A549 (cell line): Measurements from ENCODE around the gene UCP3. TPM values are rescaled to one million over a fixed set of nuclear protein-coding genes. Genes with fewer than 3 reads are reported as not detected.
A peak's percentile ranks its signal among the peaks of the same experiment; 100 is the strongest.

Source experiments
- ATAC-seq, 2 experiments: fragments of 200-7000 bp in 1 of 2; fragments of >200 bp in 1 of 2; cut with Nextera tagmentation in 1 of 2; cut with Tn5 transposase in 1 of 2; 3 replicates each; pipeline versions ENCODE4 v1.8.0 to v1.9.1; 2018 to 2020; ENCODE audit warnings: mild to moderate bottlenecking in 1 of 2, moderate library complexity in 1 of 2
- CTCF ChIA-PET: fragments of 300-600 bp; sonication (Branson Sonifier 250); formaldehyde crosslinking; extraction: SDS; loops from one replicate; lab custom pipeline; 2021; ENCODE audit warnings: antibody characterized with exemption, inconsistent platforms; lab: Yijun Ruan, JAX
- POLR2A ChIA-PET: fragments of 350-600 bp; formaldehyde crosslinking; extraction: SDS; loops from one replicate; lab custom pipeline; 2021; ENCODE audit warnings: antibody characterized with exemption, inconsistent platforms; lab: Yijun Ruan, JAX
- DNase-seq, 2 experiments: peaks; one replicate each; pipeline versions ENCODE4 v3.0.0 to v3.0.0-alpha.2; 2011 to 2016; ENCODE audit warnings: low read depth in 1 of 2, low spot score in 1 of 2
- FAIRE-seq: peaks from 2 replicates; lab custom pipeline; 2011; peaks lifted over from hg19 to GRCh38; lab: Jason Lieb, UNC
- H3K27ac ChIP-seq, 2 experiments: fragments of >200 bp; sonication (Bioruptor Twin); formaldehyde crosslinking; 3 replicates each; pipeline ENCODE4 v1.5.1; 2016 to 2017
- H3K4me1 ChIP-seq: fragments of >200 bp; sonication (Bioruptor Twin); formaldehyde crosslinking; 3 replicates; pipeline ENCODE4 v1.6.1; 2016
- H3K4me2 ChIP-seq: fragments of >200 bp; sonication (Bioruptor Twin); formaldehyde crosslinking; 3 replicates; pipeline ENCODE4 v1.6.1; 2016
- H3K4me3 ChIP-seq: fragments of >200 bp; sonication (Bioruptor Twin); formaldehyde crosslinking; 3 replicates; pipeline ENCODE4 v1.5.1; 2016
- H3K9me3 ChIP-seq: fragments of >200 bp; sonication (Bioruptor Twin); formaldehyde crosslinking; 3 replicates; pipeline ENCODE4 v1.6.1; 2016
- BHLHE40 ChIP-seq: IDR thresholded peaks from 2 replicates; pipeline ENCODE4 v1.6.1; 2012; ENCODE audit warnings: low read depth, low read length, inconsistent platforms
- E2F6 ChIP-seq: IDR thresholded peaks from 2 replicates; pipeline ENCODE4 v1.6.1; 2012; ENCODE audit warnings: low read depth, borderline replicate concordance
- EHMT2 ChIP-seq: fragments of 200-600 bp; sonication (generic); IDR thresholded peaks from 2 replicates; pipeline ENCODE4 v1.6.1; 2016; ENCODE audit warnings: antibody characterized with exemption, low read depth, mild to moderate bottlenecking, moderate library complexity
- ESRRA ChIP-seq: fragments of 150-350 bp; IDR thresholded peaks from 2 replicates; pipeline ENCODE4 v1.6.1; 2014; ENCODE audit warnings: mild to moderate bottlenecking, low read length, borderline replicate concordance
- FOSL2 ChIP-seq, 2 experiments: fragments of 450-650 bp in 1 of 2; fragments of >200 bp in 1 of 2; sonication (Bioruptor Twin) in 1 of 2; formaldehyde crosslinking; IDR thresholded peaks; 2 replicates each; pipeline versions ENCODE4 v1.5.0 to v1.6.1; 2016 to 2020; ENCODE audit warnings: mild to moderate bottlenecking in 1 of 2, moderate library complexity in 1 of 2
- GATA3 ChIP-seq: IDR thresholded peaks from 2 replicates; pipeline ENCODE4 v1.6.1; 2012; ENCODE audit warnings: borderline replicate concordance
- HES2 ChIP-seq: fragments of >200 bp; sonication (Bioruptor Twin); formaldehyde crosslinking; IDR thresholded peaks from 2 replicates; pipeline ENCODE4 v1.6.1; 2016
- HEYL ChIP-seq: fragments of 250-450 bp; sonication (Bioruptor Pico); IDR thresholded peaks from 2 replicates; pipeline ENCODE4 v1.8.0; 2021; ENCODE audit warnings: mild to moderate bottlenecking, moderate library complexity
- HOXA7 ChIP-seq: fragments of 250-450 bp; sonication (Bioruptor Pico); IDR thresholded peaks from 2 replicates; pipeline ENCODE4 v1.5.0; 2020; ENCODE audit warnings: mild to moderate bottlenecking, moderate library complexity
- JUNB ChIP-seq: fragments of >200 bp; sonication (Bioruptor Twin); formaldehyde crosslinking; IDR thresholded peaks from 2 replicates; pipeline ENCODE4 v1.6.1; 2016
- MYC ChIP-seq: IDR thresholded peaks from 2 replicates; pipeline ENCODE4 v1.6.1; 2012; ENCODE audit warnings: mild to moderate bottlenecking, inconsistent platforms, low read length, improper control_type of control experiment, borderline replicate concordance
- NFE2L2 ChIP-seq: fragments of 150-350 bp; conservative IDR thresholded peaks from 2 replicates; pipeline ENCODE4 v1.6.1; 2014; ENCODE audit warnings: low read length
- NPAS2 ChIP-seq: fragments of 250-450 bp; sonication (Bioruptor Pico); IDR thresholded peaks from 2 replicates; pipeline ENCODE4 v1.8.0; 2022; ENCODE audit warnings: mild to moderate bottlenecking, moderate library complexity, borderline replicate concordance
- NR3C1 ChIP-seq: fragments of >200 bp; sonication (Bioruptor Twin); formaldehyde crosslinking; IDR thresholded peaks from 3 replicates; pipeline ENCODE4 v1.6.1; 2017
- PHF8 ChIP-seq: fragments of 200-600 bp; sonication (generic); IDR thresholded peaks from 2 replicates; pipeline ENCODE4 v1.6.1; 2016; ENCODE audit warnings: low read depth, mild to moderate bottlenecking, antibody characterized with exemption, moderate library complexity, borderline replicate concordance
- POLR2AphosphoS2 ChIP-seq: conservative IDR thresholded peaks from 2 replicates; pipeline ENCODE4 v1.6.1; 2012; ENCODE audit warnings: low read length, improper control_type of control experiment, inconsistent platforms
- RARB ChIP-seq: fragments of 250-450 bp; sonication (Bioruptor Pico); IDR thresholded peaks from 2 replicates; pipeline ENCODE4 v1.8.0; 2021; ENCODE audit warnings: mild to moderate bottlenecking, moderate library complexity
- RCOR1 ChIP-seq: fragments of 150-350 bp; IDR thresholded peaks from 2 replicates; pipeline ENCODE4 v1.6.1; 2014; ENCODE audit warnings: antibody characterized with exemption, low read length, low read depth
- RFX5 ChIP-seq: fragments of 450-650 bp; IDR thresholded peaks from 2 replicates; pipeline ENCODE4 v1.7.1; 2014; ENCODE audit warnings: antibody characterized with exemption, mild to moderate bottlenecking, moderate library complexity
- SMC3 ChIP-seq: fragments of >200 bp; sonication (Bioruptor Twin); formaldehyde crosslinking; IDR thresholded peaks from 3 replicates; pipeline ENCODE4 v1.6.1; 2018; ENCODE audit warnings: inconsistent platforms
- SREBF2 ChIP-seq: fragments of 450-650 bp; IDR thresholded peaks from 2 replicates; pipeline ENCODE4 v1.6.1; 2014; ENCODE audit warnings: mild to moderate bottlenecking, moderate library complexity
- ZC3H11A ChIP-seq: fragments of 450-650 bp; IDR thresholded peaks from 2 replicates; pipeline ENCODE4 v1.6.1; 2014; ENCODE audit warnings: antibody characterized with exemption, mild to moderate bottlenecking
- ZSCAN20 ChIP-seq: fragments of 250-450 bp; sonication (Bioruptor Pico); IDR thresholded peaks from 2 replicates; pipeline ENCODE4 v1.8.0; 2022; ENCODE audit warnings: mild to moderate bottlenecking, moderate library complexity
- WGBS: methylation state at CpG from one replicate; pipeline ENCODE4 v1.1.6; 2017; ENCODE audit errors: missing lambda C conversion rate; 5-methylcytosine and 5-hydroxymethylcytosine counted together
- polyA plus RNA-seq, 4 experiments: library from polyadenylated mRNA; depleted of rRNA in 3 of 4; stranded (reverse); fragments of >200 nt; fragmentation: RNase III in 1 of 4; extraction: RNeasy Plus Mini Kit Qiagen cat#74134 plus additional on column Dnase treatment in 1 of 4; gene quantifications; 2 replicates in 3 of 4; 3 replicates in 1 of 4; pipeline ENCODE4 v1.2.3, GENCODE V29; 2011 to 2017
- TF ChIP-seq, protein P1 (sequence below): IDR thresholded peaks from 2 replicates; pipeline ENCODE4 v1.6.1; 2012

UCP3 gene
- polyA plus RNA-seq, 2 of the 4 experiments (the other 2 are of a cell fraction): 1.3 to 1.5 TPM

DNA sequence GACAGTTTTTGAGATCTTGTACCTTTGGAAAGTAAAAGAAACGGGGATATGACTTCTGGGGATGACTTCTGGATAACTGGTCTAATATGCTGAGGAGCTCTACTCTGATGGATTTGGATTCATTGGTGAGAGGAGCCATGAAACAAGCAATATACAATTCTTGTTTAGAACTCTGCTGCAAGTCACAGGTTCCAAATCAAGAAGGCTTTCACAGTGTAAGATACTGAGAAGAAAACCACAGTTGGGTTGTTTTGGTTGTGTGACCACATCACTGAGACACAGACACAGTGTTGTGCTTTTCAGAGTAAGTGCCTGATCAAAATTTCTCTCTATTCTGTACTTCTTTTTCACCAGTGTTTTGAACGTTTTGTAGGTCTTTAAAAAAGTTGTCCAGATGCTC, 13.2 kb downstream of the UCP3 start:
- CTCF ChIA-PET: interaction anchor here (0.5 kb wide), 1 partner anchor 1117 kb away, joined by 3 read pairs; no protein-coding TSS in a partner anchor
- Histone ChIP-seq H3K4me3 (no peak overlapping the region), H3K9me3 (no peaks in the 10 kb centered on the region), H3K4me1 (no peaks in the 10 kb centered on the region), H3K4me2 (no peak overlapping the region), H3K27ac (no peak overlapping the region)
- no peak for DNase-seq
- POLR2A ChIA-PET: no interaction called here
- no peak for TF ChIP-seq ESRRA
- no peak for TF ChIP-seq E2F6
- TF ChIP-seq NPAS2 (CRISPR knock-in tag): no peak
- no peak for TF ChIP-seq SREBF2
- no peak for TF ChIP-seq ZSCAN20 (CRISPR knock-in tag)
- no peak for TF ChIP-seq FOSL2 (IDR thresholded peaks at IDR 0.05)
- TF ChIP-seq FOSL2 (CRISPR knock-in tag; IDR thresholded peaks at IDR 0.05): no peak
- TF ChIP-seq RCOR1: no peak
- TF ChIP-seq NR3C1: no peak
- TF ChIP-seq HEYL (CRISPR knock-in tag): no peak
- TF ChIP-seq HES2: no peak
- no peak for TF ChIP-seq RFX5
- TF ChIP-seq HOXA7: no peak
- no peak for TF ChIP-seq MYC
- no peak for TF ChIP-seq JUNB
- TF ChIP-seq NFE2L2: no peak
- TF ChIP-seq RARB (CRISPR knock-in tag): no peak
- TF ChIP-seq PHF8: no peak
- TF ChIP-seq POLR2AphosphoS2: no peak
- no peak for TF ChIP-seq EHMT2
- FAIRE-seq: no peak
- no peak for ATAC-seq
- WGBS: 43% methylated on average over 2 of the region's 2 CpGs

GRCh38 chr11:73995247-73995646, 13.6 kb downstream of the UCP3 start:
- ChIA-PET POLR2A (no interaction called here), CTCF (no interaction called here)
- FAIRE-seq: no peak
- H3K4me1 ChIP-seq: no peaks in the 10 kb centered on the region
- H3K9me3 ChIP-seq: no peaks in the 10 kb centered on the region
- ATAC-seq: peak in 1 of 2 experiments; percentile 25; a peak in 1 of 6 replicates
- no peak overlapping the region for H3K4me2 ChIP-seq
- TF ChIP-seq BHLHE40: no peak
- no peak overlapping the region for H3K27ac ChIP-seq
- no peak overlapping the region for H3K4me3 ChIP-seq
- WGBS: 59% methylated on average over 2 of the region's 2 CpGs
- no peak for DNase-seq

DNA sequence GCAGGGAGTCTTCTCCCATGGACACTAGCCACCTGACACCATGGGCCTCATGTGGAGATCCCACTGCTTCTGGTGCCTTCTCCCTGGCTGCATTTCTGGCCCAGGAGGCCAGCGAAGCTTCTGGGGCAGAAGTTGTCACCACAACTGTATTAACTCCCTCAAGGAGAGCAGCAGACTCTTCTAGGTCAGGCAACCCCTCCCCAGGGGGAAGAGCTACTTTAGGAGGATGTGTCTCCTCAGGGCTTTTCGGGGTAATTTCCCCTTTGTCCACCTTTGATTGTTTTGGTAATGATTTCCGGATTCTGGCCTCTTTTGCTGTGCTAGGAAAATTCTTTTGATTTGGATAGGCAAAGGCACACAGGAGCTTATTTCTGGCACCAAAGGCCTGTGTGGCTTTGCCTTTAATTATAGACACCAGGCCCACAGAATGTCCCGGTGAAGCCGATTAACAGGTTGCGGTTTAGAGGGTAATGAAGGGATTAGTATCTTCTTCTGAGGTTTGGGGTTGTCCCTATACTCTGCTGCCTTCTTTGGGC, 17.3 kb downstream of the UCP3 start:
- CTCF ChIA-PET: interaction anchor here (0.6 to 1.3 kb wide), 3 partner anchors 17 to 502 kb away, joined by 3 to 4 read pairs (median 3); partner anchors contain the start of gene LIPT2
- H3K9me3 ChIP-seq: no peaks in the 10 kb centered on the region
- ATAC-seq: no peak
- 93% methylated on average over 6 of the region's 6 CpGs for WGBS
- no peak overlapping the region for H3K4me3 ChIP-seq
- no peak overlapping the region for H3K4me2 ChIP-seq
- no peak overlapping the region for H3K27ac ChIP-seq
- H3K4me1 ChIP-seq: no peaks in the 10 kb centered on the region
- TF ChIP-seq GATA3 (no peak), NFE2L2 (no peak), SMC3 (no peak), ESRRA (no peak), ZC3H11A (no peak), BHLHE40 (no peak)
- TF ChIP-seq, protein P1, sequence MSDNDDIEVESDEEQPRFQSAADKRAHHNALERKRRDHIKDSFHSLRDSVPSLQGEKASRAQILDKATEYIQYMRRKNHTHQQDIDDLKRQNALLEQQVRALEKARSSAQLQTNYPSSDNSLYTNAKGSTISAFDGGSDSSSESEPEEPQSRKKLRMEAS: no peak
- no peak for FAIRE-seq
- no peak for DNase-seq
- POLR2A ChIA-PET: no interaction called here
